Sciatic nerve (tissue), 2 donors: ENCODE results near the gene ZNF124. TPM values are rescaled to one million over a fixed set of nuclear protein-coding genes. Genes with fewer than 3 reads are reported as not detected.
"Not testable (repeated sequence)": the region's sequence is repeated elsewhere in the genome, so short reads cannot be mapped to it uniquely, and the experiment has no call there.

Experiments used
- ATAC-seq: fragments of 200-7000 bp; cut with Tn5 transposase; one replicate; pipeline ENCODE4 v1.9.1; 2020; ENCODE audit warnings: mild to moderate bottlenecking, moderate library complexity
- DNase-seq: peaks from one replicate; pipeline ENCODE4 v3.0.0-alpha.2; 2020; ENCODE audit warnings: low spot score
- intact Hi-C: fragments of 100-400 bp; cut with DNase I; formaldehyde crosslinking; loops from one replicate; pipeline ENCODE4 v1.14.2; 2022
- total RNA-seq: library from RNA; stranded (reverse); fragmentation: NEBNext Ultra II Directional; extraction: Animal tissue kit (Norgen Biotek cat#: 25700); gene quantifications from one replicate; pipeline ENCODE4 v1.2.1, GENCODE V29; 2021
- donor health status: DM: no; HTN: no; CAD: no.
- donor health status: DM: no; HTN: no; CAD: no.

The ZNF124 gene
- total RNA-seq, 1 donor from 2014 or later: 29.6 TPM

- intact Hi-C loops: no loop called here
- ATAC-seq: no peak
- no peak for DNase-seq
Observed at GRCh38 chr1:247177755-247178154, 5.9 kb upstream of the ZNF124 start.

- DNase-seq (no peak), ATAC-seq (no peak)
- intact Hi-C loops: no loop called here
Observed at GRCh38 chr1:247175458-247175857, 3.6 kb upstream of the ZNF124 start.

GRCh38 chr1:247173431-247173830, 1.6 kb upstream of the ZNF124 start:
- no peak for DNase-seq
- no peak for ATAC-seq
- intact Hi-C loops: no loop called here

- no peak for ATAC-seq
- intact Hi-C loops: no loop called here
- no peak for DNase-seq
Observed at GRCh38 chr1:247172996-247173395, 1.2 kb upstream of the ZNF124 start.

GRCh38 chr1:247171443-247171842, 377 bp downstream of the ZNF124 start:
- peak; percentile 57 for ATAC-seq
- DNase-seq, intact Hi-C loops: not testable (repeated sequence)

GRCh38 chr1:247165674-247166073, 6.1 kb downstream of the ZNF124 start:
- intact Hi-C loops: no loop called here
- DNase-seq (no peak), ATAC-seq (no peak)

GRCh38 chr1:247164694-247165093, 7.1 kb downstream of the ZNF124 start:
- intact Hi-C loops: no loop called here
- DNase-seq (no peak), ATAC-seq (no peak)

GRCh38 chr1:247156787-247157232, 15.0 kb downstream of the ZNF124 start:
- intact Hi-C loops: no loop called here
- no peak for ATAC-seq
- DNase-seq: no peak

GRCh38 chr1:247147781-247148180, 24.0 kb downstream of the ZNF124 start:
- DNase-seq (no peak), ATAC-seq (no peak)
- intact Hi-C loops: no loop called here

GRCh38 chr1:247147120-247147519, 24.7 kb downstream of the ZNF124 start:
- ATAC-seq, DNase-seq, intact Hi-C loops: not testable (repeated sequence)

GRCh38 chr1:247146671-247147070, 25.1 kb downstream of the ZNF124 start:
- ATAC-seq: no peak
- intact Hi-C loops: no loop called here
- no peak for DNase-seq

GRCh38 chr1:247145279-247145678, 26.5 kb downstream of the ZNF124 start:
- no peak for ATAC-seq
- DNase-seq: no peak
- intact Hi-C loops: no loop called here

- intact Hi-C loops, ATAC-seq, DNase-seq: not testable (repeated sequence)
Observed at GRCh38 chr1:247139557-247139956, 32.3 kb downstream of the ZNF124 start.

- ATAC-seq: no peak
- no peak for DNase-seq
- intact Hi-C loops: no loop called here
Observed at GRCh38 chr1:247131236-247131635, 40.6 kb downstream of the ZNF124 start.

- DNase-seq, ATAC-seq, intact Hi-C loops: not testable (repeated sequence)
Observed at GRCh38 chr1:247127519-247128282, 44.1 kb downstream of the ZNF124 start.

GRCh38 chr1:247126601-247127000, 45.2 kb downstream of the ZNF124 start:
- intact Hi-C loops, DNase-seq: not testable (repeated sequence)
- peak; percentile 62 for ATAC-seq

- DNase-seq, intact Hi-C loops: not testable (repeated sequence)
Observed at GRCh38 chr1:247126166-247126565, 45.7 kb downstream of the ZNF124 start.

GRCh38 chr1:247121382-247121781, 50.4 kb downstream of the ZNF124 start:
- no peak for ATAC-seq
- no peak for DNase-seq
- intact Hi-C loops: no loop called here

More at GRCh38 chr1:247126166-247126565, 45.7 kb downstream of the ZNF124 start:
- ATAC-seq: peak; percentile 100

GRCh38 chr1:247120408-247120668, 51.5 kb downstream of the ZNF124 start:
- intact Hi-C loops, ATAC-seq, DNase-seq: not testable (repeated sequence)

- DNase-seq: no peak
- intact Hi-C loops: no loop called here
- no peak for ATAC-seq
Observed at GRCh38 chr1:247119600-247120407, 52.0 kb downstream of the ZNF124 start.
